CD14-positive monocyte (primary cell): ENCODE measurements around the gene UNKL. TPM values are rescaled to one million over a fixed set of nuclear protein-coding genes. Genes with fewer than 3 reads are reported as not detected.

Experiments used
- DNase-seq, 3 donors: peaks; one replicate each; pipeline ENCODE4 v3.0.0-alpha.2; 2011 to 2022
- H2AFZ ChIP-seq: 2 replicates; pipeline ENCODE4 v1.6.0; 2012; ENCODE audit warnings: mild to moderate bottlenecking, low read depth, low read length, inconsistent platforms; ENCODE audit not compliant: insufficient read depth, poor library complexity, severe bottlenecking
- H3K27ac ChIP-seq, 2 donors: 1 replicate in 1 of 2; 2 replicates in 1 of 2; pipeline ENCODE4 v1.5.1; 2012 to 2013; ENCODE audit warnings: low read length in 2 of 2, control low read depth in 1 of 2, inconsistent platforms in 1 of 2, low read depth in 1 of 2, mild to moderate bottlenecking in 1 of 2
- H3K27me3 ChIP-seq, 2 donors: one replicate each; pipeline versions ENCODE4 v1.6.0 to v1.6.1; 2011 to 2013; ENCODE audit warnings: low read length in 2 of 2; ENCODE audit not compliant: control insufficient read depth in 2 of 2, insufficient read depth in 2 of 2
- H3K36me3 ChIP-seq, 2 donors: replicated peaks in 1 of 2; 1 replicate in 1 of 2; 2 replicates in 1 of 2; pipeline versions ENCODE4 v1.5.1 to v1.6.1; 2012 to 2013; ENCODE audit warnings: low read length in 2 of 2, control low read depth in 1 of 2, inconsistent platforms in 1 of 2, mild to moderate bottlenecking in 1 of 2; ENCODE audit not compliant: insufficient read depth in 2 of 2, control insufficient read depth in 1 of 2
- H3K4me1 ChIP-seq, 2 donors: 1 replicate in 1 of 2; 2 replicates in 1 of 2; pipeline versions ENCODE4 v1.5.1 to v1.6.1; 2012 to 2013; ENCODE audit warnings: low read length in 2 of 2, control low read depth in 1 of 2, inconsistent platforms in 1 of 2, mild to moderate bottlenecking in 1 of 2, moderate library complexity in 1 of 2; ENCODE audit not compliant: insufficient read depth in 2 of 2, control insufficient read depth in 1 of 2
- H3K4me2 ChIP-seq: replicated peaks from 2 replicates; pipeline ENCODE3; 2012; ENCODE audit warnings: low read length, moderate library complexity, mild to moderate bottlenecking; ENCODE audit not compliant: poor library complexity, severe bottlenecking; ENCODE audit errors: extremely low read depth
- H3K4me3 ChIP-seq, 3 experiments: fragments of 200-600 bp in 1 of 3; sonication (generic) in 1 of 3; replicated peaks in 1 of 3; 1 replicate in 2 of 3; 2 replicates in 1 of 3; pipeline ENCODE4 v1.5.1; 2011 to 2013; ENCODE audit warnings: low read length in 3 of 3, mild to moderate bottlenecking in 3 of 3, control low read depth in 2 of 3, low read depth in 2 of 3, inconsistent platforms in 1 of 3, moderate library complexity in 1 of 3
- H3K79me2 ChIP-seq: 2 replicates; pipeline ENCODE4 v1.6.0; 2012; ENCODE audit warnings: mild to moderate bottlenecking, control low read depth, inconsistent platforms, low read length, moderate library complexity; ENCODE audit not compliant: insufficient read depth
- H3K9ac ChIP-seq: 2 replicates; pipeline ENCODE4 v1.6.0; 2017; ENCODE audit warnings: low read length, mild to moderate bottlenecking; ENCODE audit not compliant: insufficient read depth, poor library complexity, severe bottlenecking
- H3K9me3 ChIP-seq, 2 donors: replicated peaks in 1 of 2; 1 replicate in 1 of 2; 2 replicates in 1 of 2; pipeline versions ENCODE4 v1.5.1 to v1.6.1; 2012 to 2013; ENCODE audit warnings: low read length in 2 of 2, control low read depth in 1 of 2; ENCODE audit not compliant: control insufficient read depth in 1 of 2, insufficient read depth in 1 of 2
- H4K20me1 ChIP-seq: 2 replicates; pipeline ENCODE4 v1.6.0; 2012; ENCODE audit warnings: mild to moderate bottlenecking, low read length, control low read depth, moderate library complexity; ENCODE audit not compliant: insufficient read depth
- H3K27ac Mint-ChIP-seq, 7 donors: one replicate each; pipeline ENCODE4 v1.8.0; 2020; ENCODE audit warnings: mild to moderate bottlenecking in 7 of 7, mixed read lengths in 7 of 7, moderate library complexity in 6 of 7, inconsistent platforms in 2 of 7
- H3K27me3 Mint-ChIP-seq, 3 donors: one replicate each; pipeline ENCODE4 v1.8.0; 2021 to 2022; ENCODE audit warnings: low read depth in 3 of 3, mild to moderate bottlenecking in 3 of 3, mixed read lengths in 3 of 3, moderate library complexity in 3 of 3, inconsistent platforms in 1 of 3
- H3K36me3 Mint-ChIP-seq, 2 donors: one replicate each; pipeline ENCODE4 v1.8.0; 2020; ENCODE audit warnings: mixed read lengths in 2 of 2, inconsistent platforms in 1 of 2, mild to moderate bottlenecking in 1 of 2
- H3K4me1 Mint-ChIP-seq: one replicate; pipeline ENCODE4 v1.8.0; 2020; ENCODE audit warnings: mild to moderate bottlenecking, mixed read lengths
- H3K4me3 Mint-ChIP-seq, 2 donors: one replicate each; pipeline ENCODE4 v1.8.0; 2020; ENCODE audit warnings: mild to moderate bottlenecking in 2 of 2, mixed read lengths in 2 of 2, moderate library complexity in 1 of 2
- H3K9me3 Mint-ChIP-seq, 7 donors: one replicate each; pipeline ENCODE4 v1.8.0; 2020 to 2022; ENCODE audit warnings: mixed read lengths in 7 of 7, mild to moderate bottlenecking in 6 of 7, moderate library complexity in 6 of 7, inconsistent platforms in 2 of 7
- CTCF ChIP-seq: fragments of 200-600 bp; IDR thresholded peaks from one replicate; pipeline ENCODE4 v1.8.0; 2022; ENCODE audit warnings: antibody characterized with exemption, mild to moderate bottlenecking
- WGBS: methylation state at CpG from one replicate; pipeline ENCODE4 v1.1.5; 2013; ENCODE audit warnings: missing lambda C conversion rate; ENCODE audit not compliant: insufficient coverage; 5-methylcytosine and 5-hydroxymethylcytosine counted together
- intact Hi-C, 2 donors: fragments of 100-400 bp; cut with micrococcal nuclease; formaldehyde crosslinking; loops; one replicate each; pipeline versions ENCODE4 v1.15.0 to v1.15.1; 2023
- polyA plus RNA-seq, 3 donors: library from polyadenylated mRNA; depleted of rRNA in 1 of 3; unstranded in 2 of 3; stranded (reverse) in 1 of 3; fragments of 300-500 nt in 2 of 3; fragments of >200 nt in 1 of 3; fragmentation: Illumina TruSeq in 2 of 3; gene quantifications; 1 replicate in 2 of 3; 2 replicates in 1 of 3; pipeline ENCODE4 v1.2.3, GENCODE V29; 2012 to 2021

UNKL gene
- polyA plus RNA-seq, 3 donors, result 1.2 to 19.9 (median 2.2) TPM

GRCh38 chr16:1447965-1448364 lies 33.5 kb upstream of the UNKL start:
- H3K9me3 ChIP-seq, result no peaks in the 10 kb centered on the region
- Mint-ChIP-seq H3K9me3 (no peaks in the 10 kb centered on the region), H3K27me3 (peaks cover 0 to 1% (median 0%) of the 10 kb centered on the region in 3 donors), H3K27ac (peak overlapping the region in 1 of 7 donors; percentile 37), H3K4me3 (no peak overlapping the region), H3K36me3 (peaks cover 44 to 62% of the 10 kb centered on the region in 2 donors), H3K4me1 (no peaks in the 10 kb centered on the region)
- TF ChIP-seq CTCF, result no peak
- no peaks in the 10 kb centered on the region for H3K4me1 ChIP-seq
- H2AFZ ChIP-seq, result no peak overlapping the region
- no peak overlapping the region for H3K27ac ChIP-seq
- H3K9ac ChIP-seq, result no peak overlapping the region
- no peaks in the 10 kb centered on the region for H3K27me3 ChIP-seq
- intact Hi-C loops, result no loop called here
- WGBS, result 94% methylated on average over 11 of the region's 11 CpGs
- H3K36me3 ChIP-seq, result peaks cover 74% of the 10 kb centered on the region in 2 donors
- DNase-seq, result no peak
- peaks cover 32% of the 10 kb centered on the region for H4K20me1 ChIP-seq
- no peak overlapping the region for H3K4me3 ChIP-seq
- no peaks in the 10 kb centered on the region for H3K79me2 ChIP-seq
- no peak overlapping the region for H3K4me2 ChIP-seq

GRCh38 chr16:1446296-1447080 lies 32.0 kb upstream of the UNKL start:
- Mint-ChIP-seq H3K27ac (peak overlapping the region in 1 of 7 donors; percentile 46), H3K36me3 (peaks cover 34 to 48% of the 10 kb centered on the region in 2 donors), H3K9me3 (no peaks in the 10 kb centered on the region), H3K4me1 (no peaks in the 10 kb centered on the region), H3K27me3 (peaks cover 0 to 2% (median 0%) of the 10 kb centered on the region in 3 donors), H3K4me3 (no peak overlapping the region)
- H3K9me3 ChIP-seq, result no peaks in the 10 kb centered on the region
- TF ChIP-seq CTCF, result no peak
- H3K79me2 ChIP-seq, result no peaks in the 10 kb centered on the region
- 95% methylated on average over 36 of the region's 41 CpGs for WGBS
- peaks cover 59 to 61% of the 10 kb centered on the region in 2 donors for H3K36me3 ChIP-seq
- no peak overlapping the region for H3K4me2 ChIP-seq
- H2AFZ ChIP-seq, result no peak overlapping the region
- H3K9ac ChIP-seq, result no peak overlapping the region
- no peak for DNase-seq
- H3K4me1 ChIP-seq, result no peaks in the 10 kb centered on the region
- no peaks in the 10 kb centered on the region for H3K27me3 ChIP-seq
- H3K4me3 ChIP-seq, result no peak overlapping the region
- intact Hi-C loops, result no loop called here
- H3K27ac ChIP-seq, result no peak overlapping the region
- peaks cover 32% of the 10 kb centered on the region for H4K20me1 ChIP-seq
